Upper lobe of left lung (tissue), 6 donors: ENCODE results near the gene LRRC10. TPM values are rescaled to one million over a fixed set of nuclear protein-coding genes. Genes with fewer than 3 reads are reported as not detected.
A peak's percentile ranks its signal among the peaks of the same experiment; 100 is the strongest.

ENCODE experiments used
- ATAC-seq, 2 donors: fragments of 200-7000 bp; cut with Tn5 transposase; one replicate each; pipeline ENCODE4 v1.9.1; 2022; ENCODE audit warnings: mild to moderate bottlenecking in 2 of 2, moderate library complexity in 2 of 2; ENCODE audit not compliant: low FRiP score in 2 of 2
- DNase-seq, 2 donors: peaks; one replicate each; pipeline ENCODE4 v3.0.0-alpha.2; 2019 to 2020
- H3K27ac ChIP-seq, 4 donors: fragments of 200-600 bp; sonication (generic); one replicate each; pipeline ENCODE4 v1.5.1; 2016 to 2019
- H3K27me3 ChIP-seq, 4 donors: fragments of 200-600 bp; sonication (generic); one replicate each; pipeline ENCODE4 v1.5.1; 2017 to 2019
- H3K36me3 ChIP-seq, 4 donors: fragments of 200-600 bp; sonication (generic); one replicate each; pipeline ENCODE4 v1.5.1; 2016 to 2019
- H3K4me1 ChIP-seq, 4 donors: fragments of 200-600 bp; sonication (generic); one replicate each; pipeline ENCODE4 v1.5.1; 2018 to 2019
- H3K4me3 ChIP-seq, 4 donors: fragments of 200-600 bp; sonication (generic); one replicate each; pipeline ENCODE4 v1.5.1; 2017 to 2019; ENCODE audit warnings: mild to moderate bottlenecking in 2 of 4, moderate library complexity in 1 of 4
- H3K9me3 ChIP-seq, 4 donors: fragments of 200-600 bp; sonication (generic); one replicate each; pipeline ENCODE4 v1.5.1; 2018 to 2019
- EP300 ChIP-seq, 4 donors: sonication (generic); formaldehyde crosslinking; IDR thresholded peaks; one replicate each; pipeline ENCODE4 v1.5.1; 2017; ENCODE audit warnings: antibody characterized with exemption in 4 of 4, control low read depth in 2 of 4
- POLR2A ChIP-seq, 4 donors: fragments of 450-650 bp; IDR thresholded peaks; one replicate each; pipeline ENCODE4 v1.5.1; 2016 to 2017; ENCODE audit warnings: antibody characterized with exemption in 4 of 4, mild to moderate bottlenecking in 2 of 4
- POLR2AphosphoS5 ChIP-seq, 2 donors: sonication (generic); formaldehyde crosslinking; IDR thresholded peaks; one replicate each; pipeline ENCODE4 v1.5.1; 2017; ENCODE audit warnings: antibody characterized with exemption in 2 of 2
- WGBS, 2 donors: methylation state at CpG; one replicate each; pipeline ENCODE4 v1.1.5; 2017 to 2018; 5-methylcytosine and 5-hydroxymethylcytosine counted together
- total RNA-seq, 6 donors: library from RNA; depleted of rRNA in 4 of 6; stranded (reverse); fragments of >200 nt in 4 of 6; gene quantifications; one replicate each; pipeline versions ENCODE4 v1.1.0 to v1.2.1, GENCODE V29; 2016 to 2021
- TF ChIP-seq, protein P1 (sequence below), 6 experiments: fragments of 450-650 bp in 4 of 6; fragments of 200-600 bp in 2 of 6; sonication (generic) in 2 of 6; IDR thresholded peaks; one replicate each; pipeline ENCODE4 v1.5.1; 2016 to 2019; ENCODE audit warnings: antibody characterized with exemption in 6 of 6
- donor health status: DM: no; HTN: no; CAD: no; lungs with moderate emphysema.
- donor health status: DM: no; HTN: yes; CAD: no; lungs with severe emphysema.

LRRC10 gene
- total RNA-seq, 6 donors from 2014 or later = not detected

DNA sequence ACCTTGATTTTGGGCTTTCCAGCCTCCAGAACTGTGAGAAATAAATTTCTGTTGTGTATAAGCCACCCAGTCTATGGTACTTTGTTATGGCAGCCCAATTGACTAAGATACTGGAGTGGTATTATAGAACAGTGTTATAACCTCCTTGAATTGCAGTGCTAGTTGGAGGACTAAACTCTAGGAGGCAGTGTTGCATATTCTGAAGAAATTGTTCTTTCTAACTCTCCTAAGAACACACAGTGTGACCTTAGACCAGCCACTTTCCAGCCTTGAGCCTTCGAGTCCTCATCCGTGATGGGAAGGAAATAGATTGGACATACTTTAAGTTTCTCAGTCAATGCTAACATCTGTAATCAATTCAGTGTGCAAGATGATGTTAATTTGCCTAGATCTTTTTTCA lies 22.4 kb upstream of the LRRC10 start:
- WGBS, 2 donors = 93 to 98% methylated on average over 2 of the region's 2 CpGs
- no peak overlapping the region for H3K27ac ChIP-seq
- DNase-seq = no peak
- no peaks in the 10 kb centered on the region for H3K9me3 ChIP-seq
- no peaks in the 10 kb centered on the region for H3K36me3 ChIP-seq
- no peak for TF ChIP-seq POLR2AphosphoS5 (IDR thresholded peaks at IDR 0.05)
- TF ChIP-seq, protein P1, sequence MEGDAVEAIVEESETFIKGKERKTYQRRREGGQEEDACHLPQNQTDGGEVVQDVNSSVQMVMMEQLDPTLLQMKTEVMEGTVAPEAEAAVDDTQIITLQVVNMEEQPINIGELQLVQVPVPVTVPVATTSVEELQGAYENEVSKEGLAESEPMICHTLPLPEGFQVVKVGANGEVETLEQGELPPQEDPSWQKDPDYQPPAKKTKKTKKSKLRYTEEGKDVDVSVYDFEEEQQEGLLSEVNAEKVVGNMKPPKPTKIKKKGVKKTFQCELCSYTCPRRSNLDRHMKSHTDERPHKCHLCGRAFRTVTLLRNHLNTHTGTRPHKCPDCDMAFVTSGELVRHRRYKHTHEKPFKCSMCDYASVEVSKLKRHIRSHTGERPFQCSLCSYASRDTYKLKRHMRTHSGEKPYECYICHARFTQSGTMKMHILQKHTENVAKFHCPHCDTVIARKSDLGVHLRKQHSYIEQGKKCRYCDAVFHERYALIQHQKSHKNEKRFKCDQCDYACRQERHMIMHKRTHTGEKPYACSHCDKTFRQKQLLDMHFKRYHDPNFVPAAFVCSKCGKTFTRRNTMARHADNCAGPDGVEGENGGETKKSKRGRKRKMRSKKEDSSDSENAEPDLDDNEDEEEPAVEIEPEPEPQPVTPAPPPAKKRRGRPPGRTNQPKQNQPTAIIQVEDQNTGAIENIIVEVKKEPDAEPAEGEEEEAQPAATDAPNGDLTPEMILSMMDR (IDR thresholded peaks at IDR 0.05) = no peak
- no peak overlapping the region for H3K4me3 ChIP-seq
- no peak for ATAC-seq
- no peaks in the 10 kb centered on the region for H3K4me1 ChIP-seq
- H3K27me3 ChIP-seq = no peaks in the 10 kb centered on the region

DNA sequence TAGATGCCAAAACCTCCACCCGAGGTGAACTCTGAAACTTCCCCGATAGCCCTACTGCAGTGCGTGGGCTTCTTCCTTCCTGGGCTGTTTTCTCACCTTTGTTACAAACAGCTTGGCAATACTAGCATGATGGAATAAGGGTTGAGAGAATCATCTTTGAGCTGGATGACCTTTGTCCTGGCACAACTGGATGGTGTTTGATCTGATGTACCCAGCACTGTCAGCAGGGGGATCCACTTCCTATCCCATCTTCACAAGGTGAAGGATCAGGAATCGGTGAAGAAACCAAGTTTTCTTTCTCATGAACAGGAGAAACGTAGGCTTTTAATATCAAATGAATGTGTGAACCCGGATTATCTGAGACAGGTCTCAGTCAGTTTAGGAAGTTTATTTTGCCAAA lies 19.5 kb upstream of the LRRC10 start:
- Histone ChIP-seq H3K4me1 (no peaks in the 10 kb centered on the region), H3K36me3 (no peaks in the 10 kb centered on the region), H3K4me3 (no peak overlapping the region), H3K27ac (no peak overlapping the region), H3K9me3 (no peaks in the 10 kb centered on the region), H3K27me3 (no peaks in the 10 kb centered on the region)
- TF ChIP-seq EP300 (IDR thresholded peaks at IDR 0.05) (no peak), POLR2A (IDR thresholded peaks at IDR 0.05) (no peak), POLR2AphosphoS5 (IDR thresholded peaks at IDR 0.05) (no peak)
- TF ChIP-seq, protein P1 (IDR thresholded peaks at IDR 0.05) = no peak
- no peak for ATAC-seq
- WGBS, 2 donors = 82 to 88% methylated on average over 5 to 6 of the region's 6 CpGs
- no peak for DNase-seq

DNA sequence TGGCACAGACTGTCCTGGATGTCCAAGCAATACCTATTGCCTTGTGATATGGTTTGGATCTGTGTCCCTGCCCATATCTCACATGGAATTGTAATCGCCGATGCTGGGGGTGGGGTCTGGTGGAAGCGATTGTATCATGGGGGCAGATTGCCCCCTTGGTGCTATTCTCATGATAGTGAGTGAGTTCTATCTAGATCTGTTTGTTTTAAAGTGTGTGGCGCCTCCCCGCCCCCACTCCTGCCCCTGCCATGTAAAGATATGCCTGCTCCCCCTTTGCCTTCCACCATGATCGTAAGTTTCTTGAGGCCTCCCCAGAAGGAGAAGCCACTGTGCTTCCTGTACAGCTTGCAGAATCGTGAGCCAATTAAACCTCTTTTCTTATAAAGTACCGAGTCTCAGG lies 16.8 kb upstream of the LRRC10 start:
- no peaks in the 10 kb centered on the region for H3K27me3 ChIP-seq

DNA sequence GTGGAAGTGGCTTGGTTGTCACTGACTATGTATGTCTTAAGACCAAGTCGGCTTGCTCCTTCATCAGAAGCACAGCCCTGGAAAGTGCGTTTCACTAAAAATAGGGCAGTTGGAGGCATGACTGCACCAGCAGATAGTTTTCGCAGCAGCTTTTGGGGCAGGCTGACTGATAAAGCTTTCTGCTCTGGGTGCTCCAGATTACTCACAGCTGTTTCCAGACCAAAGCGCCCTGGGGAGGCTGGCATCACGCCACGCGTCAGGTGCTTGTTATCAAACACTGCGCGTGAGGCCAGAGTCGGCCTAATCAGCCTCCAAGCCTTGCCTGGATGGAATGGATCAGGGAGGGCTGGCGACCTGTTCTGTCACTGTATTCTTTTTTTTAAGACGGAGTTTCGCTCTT lies 13.3 kb upstream of the LRRC10 start:
- TF ChIP-seq EP300 (IDR thresholded peaks at IDR 0.05) (no peak), POLR2A (IDR thresholded peaks at IDR 0.05) (no peak), POLR2AphosphoS5 (IDR thresholded peaks at IDR 0.05) (peak in 1 of 2 donors; percentile 19)
- Histone ChIP-seq H3K27ac (no peak overlapping the region), H3K36me3 (no peaks in the 10 kb centered on the region), H3K9me3 (no peaks in the 10 kb centered on the region), H3K27me3 (no peaks in the 10 kb centered on the region), H3K4me1 (no peaks in the 10 kb centered on the region), H3K4me3 (no peak overlapping the region)
- DNase-seq (peak; percentile 34 to 79), ATAC-seq (no peak)
- 82 to 84% methylated on average over 13 of the region's 13 CpGs for WGBS, 2 donors

More for the DNA sequence above, 16.8 kb upstream of the LRRC10 start:
- Histone ChIP-seq H3K27ac (no peak overlapping the region), H3K9me3 (no peaks in the 10 kb centered on the region), H3K4me3 (no peak overlapping the region), H3K4me1 (no peaks in the 10 kb centered on the region), H3K36me3 (no peaks in the 10 kb centered on the region)
- TF ChIP-seq POLR2AphosphoS5 (IDR thresholded peaks at IDR 0.05) = no peak
- no peak for TF ChIP-seq POLR2A (IDR thresholded peaks at IDR 0.05)
- no peak for TF ChIP-seq EP300 (IDR thresholded peaks at IDR 0.05)
- TF ChIP-seq, protein P1 (IDR thresholded peaks at IDR 0.05) = no peak
- ATAC-seq (no peak), DNase-seq (no peak)
- 68 to 90% methylated on average over 8 of the region's 8 CpGs for WGBS, 2 donors

DNA sequence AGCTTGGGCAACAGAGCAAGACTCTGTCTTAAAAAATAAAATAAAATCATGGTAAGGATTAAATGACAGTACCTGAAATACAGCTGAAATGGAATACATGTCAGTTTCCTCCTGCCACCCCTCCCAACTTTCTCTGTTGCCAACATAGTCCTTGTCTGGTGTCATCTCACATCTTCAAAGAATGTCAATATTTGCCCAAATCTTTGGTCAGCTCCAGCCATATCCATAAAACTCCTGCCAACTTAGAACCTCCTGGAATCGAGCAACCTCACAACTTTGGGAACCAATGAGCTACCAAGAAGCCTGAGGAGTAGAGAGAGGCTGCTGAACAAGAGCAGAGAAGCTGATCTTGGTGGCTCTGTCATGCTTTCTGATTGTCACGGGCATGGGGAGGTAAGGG lies 10.8 kb upstream of the LRRC10 start:
- Histone ChIP-seq H3K4me1 (no peaks in the 10 kb centered on the region), H3K27me3 (no peaks in the 10 kb centered on the region), H3K27ac (no peak overlapping the region), H3K36me3 (no peaks in the 10 kb centered on the region), H3K9me3 (no peaks in the 10 kb centered on the region), H3K4me3 (no peak overlapping the region)
- DNase-seq (no peak), ATAC-seq (no peak)
- no peak for TF ChIP-seq POLR2AphosphoS5 (IDR thresholded peaks at IDR 0.05)
- TF ChIP-seq POLR2A (IDR thresholded peaks at IDR 0.05) = no peak
- TF ChIP-seq, protein P1 (IDR thresholded peaks at IDR 0.05) = no peak
- TF ChIP-seq EP300 (IDR thresholded peaks at IDR 0.05) = no peak
- WGBS, 2 donors = 84 to 89% methylated on average over 2 of the region's 2 CpGs
